HG02759 (cell line): ENCODE measurements around the gene ERGIC1.
"Not testable (repeated sequence)": the region's sequence is repeated elsewhere in the genome, so short reads cannot be mapped to it uniquely, and the experiment has no call there.

Source experiments
- ATAC-seq: cut with Tn5 transposase; IDR thresholded peaks from one replicate; pipeline ENCODE4 v1.9.1; 2021; ENCODE audit warnings: mild to moderate bottlenecking, moderate library complexity; ENCODE audit not compliant: unreplicated experiment

ERGIC1 gene

GRCh38 chr5:172877466-172878260, 43.6 kb downstream of the ERGIC1 start:
- no peak for ATAC-seq

GRCh38 chr5:172878585-172878932, 44.5 kb downstream of the ERGIC1 start:
- ATAC-seq = no peak

- ATAC-seq = no peak
Measured at GRCh38 chr5:172878933-172879752, 45.1 kb downstream of the ERGIC1 start.

GRCh38 chr5:172881691-172882370, 47.8 kb downstream of the ERGIC1 start:
- ATAC-seq = peak; percentile 78

GRCh38 chr5:172883066-172883465, 49.0 kb downstream of the ERGIC1 start:
- ATAC-seq = no peak

- ATAC-seq = no peak
Measured at GRCh38 chr5:172885597-172886340, 51.7 kb downstream of the ERGIC1 start.

- no peak for ATAC-seq
Measured at GRCh38 chr5:172886476-172886875, 52.4 kb downstream of the ERGIC1 start.

GRCh38 chr5:172886974-172887501, 53.0 kb downstream of the ERGIC1 start:
- no peak for ATAC-seq

GRCh38 chr5:172887692-172888091, 53.6 kb downstream of the ERGIC1 start:
- ATAC-seq = no peak

- ATAC-seq = no peak
Measured at GRCh38 chr5:172890659-172891058, 56.6 kb downstream of the ERGIC1 start.

GRCh38 chr5:172891716-172892421, 57.8 kb downstream of the ERGIC1 start:
- ATAC-seq = no peak

GRCh38 chr5:172892713-172893112, 58.7 kb downstream of the ERGIC1 start:
- ATAC-seq = no peak

- ATAC-seq = no peak
Measured at GRCh38 chr5:172894767-172895388, 60.8 kb downstream of the ERGIC1 start.

- no peak for ATAC-seq
Measured at GRCh38 chr5:172895549-172895948, 61.5 kb downstream of the ERGIC1 start.

GRCh38 chr5:172896465-172896864, 62.4 kb downstream of the ERGIC1 start:
- ATAC-seq = no peak

GRCh38 chr5:172897067-172897466, 63.0 kb downstream of the ERGIC1 start:
- ATAC-seq = not testable (repeated sequence)

GRCh38 chr5:172897481-172898217, 63.6 kb downstream of the ERGIC1 start:
- no peak for ATAC-seq

- ATAC-seq = no peak
Measured at GRCh38 chr5:172898218-172898842, 64.3 kb downstream of the ERGIC1 start.
